CD4-positive, alpha-beta T cell treated with Interleukin-4 for 1 hour (primary cell): ENCODE measurements around the gene FGG.

Experiments used
- DNase-seq, 2 donors: peaks; one replicate each; pipeline ENCODE4 v3.0.0-alpha.2; 2020 to 2022

Gene FGG

DNA sequence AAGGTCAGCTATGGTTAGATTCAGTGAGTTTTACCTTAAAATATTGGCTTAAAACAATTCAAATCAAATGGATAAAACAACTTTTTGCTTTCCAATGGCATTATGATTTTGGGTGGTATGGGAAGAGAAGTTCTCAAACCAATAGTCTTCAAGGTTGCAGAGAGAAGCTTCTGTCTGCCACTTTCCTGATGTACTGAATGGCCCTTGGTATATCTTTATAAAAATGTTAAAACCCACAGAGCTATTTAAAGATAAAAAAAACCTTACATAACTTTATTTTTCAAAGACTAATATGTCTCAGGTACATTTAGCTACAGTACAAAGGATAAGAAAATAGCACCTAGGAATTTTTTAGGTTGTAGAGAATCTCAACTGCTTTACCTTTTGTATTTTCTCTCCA, 28.8 kb downstream of the FGG start:
- no peak for DNase-seq

DNA sequence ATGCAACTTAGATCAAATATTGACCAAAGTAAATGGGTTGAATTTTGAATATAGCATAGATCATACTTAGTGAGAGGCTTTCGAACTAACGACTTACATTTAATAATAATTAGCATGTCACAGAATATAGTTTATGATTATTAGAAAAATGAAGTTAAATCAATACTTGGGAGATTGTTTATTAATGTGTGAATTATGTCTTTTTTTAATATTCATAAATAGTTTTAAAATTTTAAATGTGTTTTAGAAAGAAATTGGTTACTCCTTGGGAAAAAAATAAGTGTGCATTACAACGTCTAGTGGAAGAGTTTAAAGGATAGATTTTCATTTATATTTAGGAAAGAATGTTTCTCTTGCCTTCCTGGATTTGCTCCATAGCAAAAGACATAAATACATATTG, 29.2 kb downstream of the FGG start:
- no peak for DNase-seq

DNA sequence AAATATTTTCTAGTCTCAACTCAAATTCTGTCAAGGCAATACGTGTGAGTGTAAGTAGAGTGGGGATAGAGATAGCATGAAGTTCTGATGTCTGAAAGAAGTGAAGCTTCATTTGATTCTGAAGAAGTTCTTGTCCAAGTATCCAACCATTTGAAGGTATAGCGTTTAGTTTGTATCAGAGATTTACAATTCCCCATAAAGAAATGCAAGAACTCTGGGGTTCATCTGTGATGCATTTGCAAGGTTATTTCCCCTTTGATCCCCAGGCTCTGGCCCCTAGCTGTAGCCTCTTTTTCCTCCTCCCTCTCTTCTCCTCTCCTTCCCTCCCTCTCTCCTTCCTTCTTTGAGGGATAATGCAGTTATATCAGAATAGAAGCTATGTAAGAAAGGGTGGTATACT, 29.7 kb downstream of the FGG start:
- DNase-seq: no peak

DNA sequence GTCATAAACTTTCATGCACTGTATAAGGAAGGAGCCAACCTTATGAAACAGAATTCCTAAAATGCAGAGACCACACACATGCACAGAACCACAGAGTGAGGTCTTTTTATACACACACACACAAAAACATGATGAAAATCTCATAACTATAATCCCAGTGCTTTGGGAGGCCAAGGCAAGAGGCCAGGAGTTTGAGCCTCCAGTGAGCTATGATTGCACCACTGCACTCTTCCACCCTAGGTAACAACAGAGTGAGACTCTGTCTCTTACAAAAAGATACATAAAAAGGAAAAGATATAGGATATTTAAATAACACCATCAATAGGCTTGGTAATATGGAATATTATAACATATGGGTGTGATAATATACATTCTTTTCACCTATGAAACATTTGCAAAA, 32.5 kb downstream of the FGG start:
- no peak for DNase-seq

DNA sequence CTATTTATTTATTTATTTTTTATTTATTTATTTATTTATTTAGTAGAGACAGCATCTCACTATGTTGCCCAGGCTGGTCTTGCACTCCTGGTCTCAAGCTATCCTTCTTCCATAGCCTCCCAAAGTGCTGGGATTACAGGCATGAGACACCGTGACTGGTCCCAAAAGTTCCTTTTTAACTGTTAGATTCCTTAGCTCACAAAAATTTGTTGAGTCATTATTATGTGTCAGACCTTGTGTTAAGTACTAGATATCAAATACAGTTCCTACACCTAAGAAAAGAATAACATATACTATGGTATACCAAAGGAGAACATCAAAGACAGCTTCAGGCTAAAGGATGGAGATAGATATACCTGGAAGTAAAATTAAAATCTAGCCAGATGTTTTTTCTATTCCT, 33.5 kb downstream of the FGG start:
- DNase-seq: no peak

DNA sequence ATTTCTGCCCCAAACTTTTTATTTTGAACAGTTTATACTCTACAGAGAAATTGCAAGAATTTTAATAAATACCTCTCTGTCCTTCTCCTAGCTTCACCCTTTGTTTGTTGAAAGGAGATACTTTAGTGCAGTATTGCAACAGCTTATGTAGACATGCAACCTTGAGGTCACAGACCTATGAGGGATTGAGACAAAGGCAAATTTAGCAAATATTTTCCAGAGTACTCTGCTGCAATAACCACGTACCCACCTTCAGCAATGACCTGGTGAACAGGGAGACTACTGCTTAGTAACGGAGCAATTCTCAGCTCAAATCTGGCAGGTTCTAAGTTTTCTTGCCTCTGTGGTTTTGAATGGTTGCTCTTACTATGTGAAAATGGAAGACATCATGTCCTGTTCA, 35.1 kb downstream of the FGG start:
- no peak for DNase-seq

DNA sequence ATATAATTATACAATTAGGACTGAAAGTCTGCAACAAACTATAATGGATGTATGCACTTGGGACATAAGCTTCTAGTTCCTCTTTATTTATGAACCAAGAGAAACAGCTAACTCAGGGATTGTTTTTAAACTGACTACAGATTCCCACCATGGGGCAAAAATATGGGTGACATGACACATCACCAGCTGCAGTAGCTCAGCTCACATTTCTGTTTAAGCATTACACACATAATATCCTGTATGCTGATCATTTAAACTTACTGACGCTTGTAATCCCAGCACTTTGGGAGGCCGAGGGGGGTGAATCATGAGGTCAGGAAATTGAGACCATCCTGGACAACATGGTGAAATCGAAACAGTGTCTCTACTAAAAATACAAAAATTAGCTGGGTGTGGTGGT, 38.1 kb downstream of the FGG start:
- DNase-seq: no peak

DNA sequence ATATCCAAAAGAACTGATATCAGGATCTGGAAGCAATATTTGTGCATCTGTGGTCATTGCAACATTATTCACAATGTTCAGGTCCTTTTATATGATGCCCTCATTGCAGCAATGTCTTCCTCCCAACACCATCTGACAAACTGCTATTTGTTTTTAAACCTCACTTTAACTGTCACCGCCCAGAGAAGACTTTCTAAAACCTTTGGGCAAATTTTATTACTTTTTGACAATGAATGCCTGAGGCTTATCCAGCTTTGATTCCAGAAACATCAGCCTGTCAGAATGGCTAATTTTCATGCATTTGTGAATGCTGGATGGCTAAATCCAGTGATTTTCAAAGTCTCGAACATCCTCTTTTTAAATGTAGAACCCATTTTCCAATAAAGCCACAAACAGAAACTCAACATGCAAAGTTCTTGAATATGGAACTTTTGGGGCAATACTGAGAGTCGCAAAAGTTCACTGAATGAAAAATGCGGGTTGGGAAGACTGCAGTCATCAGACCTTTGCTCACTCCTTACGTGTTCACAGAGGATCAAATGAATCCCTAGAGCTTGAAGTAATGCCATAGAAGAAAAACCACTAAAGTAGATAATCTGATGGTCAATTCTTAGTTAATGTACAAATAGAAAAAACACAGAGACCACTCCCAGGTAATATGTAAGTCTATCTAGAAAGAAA, 39.1 kb downstream of the FGG start:
- no peak for DNase-seq

DNA sequence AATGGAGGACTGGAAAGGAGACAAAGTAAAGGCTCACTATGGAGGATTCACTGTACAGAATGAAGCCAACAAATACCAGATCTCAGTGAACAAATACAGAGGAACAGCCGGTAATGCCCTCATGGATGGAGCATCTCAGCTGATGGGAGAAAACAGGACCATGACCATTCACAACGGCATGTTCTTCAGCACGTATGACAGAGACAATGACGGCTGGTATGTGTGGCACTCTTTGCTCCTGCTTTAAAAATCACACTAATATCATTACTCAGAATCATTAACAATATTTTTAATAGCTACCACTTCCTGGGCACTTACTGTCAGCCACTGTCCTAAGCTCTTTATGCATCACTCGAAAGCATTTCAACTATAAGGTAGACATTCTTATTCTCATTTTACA, 42.9 kb downstream of the FGG start:
- DNase-seq: no peak

DNA sequence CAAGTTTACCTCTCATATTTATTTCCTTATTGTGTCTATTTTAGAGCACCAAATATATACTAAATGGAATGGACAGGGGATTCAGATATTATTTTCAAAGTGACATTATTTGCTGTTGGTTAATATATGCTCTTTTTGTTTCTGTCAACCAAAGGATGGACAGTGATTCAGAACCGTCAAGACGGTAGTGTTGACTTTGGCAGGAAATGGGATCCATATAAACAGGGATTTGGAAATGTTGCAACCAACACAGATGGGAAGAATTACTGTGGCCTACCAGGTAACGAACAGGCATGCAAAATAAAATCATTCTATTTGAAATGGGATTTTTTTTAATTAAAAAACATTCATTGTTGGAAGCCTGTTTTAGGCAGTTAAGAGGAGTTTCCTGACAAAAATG, 43.4 kb downstream of the FGG start:
- DNase-seq: no peak

DNA sequence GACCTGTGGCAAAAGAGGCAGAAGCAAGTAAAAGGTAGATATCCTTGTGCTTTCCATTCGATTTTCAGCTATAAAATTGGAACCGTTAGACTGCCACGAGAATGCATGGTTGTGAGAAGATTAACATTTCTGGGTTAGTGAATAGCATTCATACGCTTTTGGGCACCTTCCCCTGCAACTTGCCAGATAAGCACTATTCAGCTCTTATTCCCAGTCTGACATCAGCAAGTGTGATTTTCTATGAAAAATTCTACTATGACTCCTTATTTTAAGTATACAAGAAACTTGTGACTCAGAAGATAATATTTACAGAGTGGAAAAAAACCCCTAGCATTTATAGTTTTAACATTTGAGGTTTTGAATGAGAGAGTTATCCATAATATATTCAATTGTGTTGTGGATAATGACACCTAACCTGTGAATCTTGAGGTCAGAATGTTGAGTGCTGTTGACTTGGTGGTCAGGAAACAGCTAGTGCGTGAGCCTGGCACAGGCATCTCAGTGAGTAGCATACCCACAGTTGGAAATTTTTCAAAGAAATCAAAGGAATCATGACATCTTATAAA, 45.7 kb downstream of the FGG start:
- DNase-seq: no peak

DNA sequence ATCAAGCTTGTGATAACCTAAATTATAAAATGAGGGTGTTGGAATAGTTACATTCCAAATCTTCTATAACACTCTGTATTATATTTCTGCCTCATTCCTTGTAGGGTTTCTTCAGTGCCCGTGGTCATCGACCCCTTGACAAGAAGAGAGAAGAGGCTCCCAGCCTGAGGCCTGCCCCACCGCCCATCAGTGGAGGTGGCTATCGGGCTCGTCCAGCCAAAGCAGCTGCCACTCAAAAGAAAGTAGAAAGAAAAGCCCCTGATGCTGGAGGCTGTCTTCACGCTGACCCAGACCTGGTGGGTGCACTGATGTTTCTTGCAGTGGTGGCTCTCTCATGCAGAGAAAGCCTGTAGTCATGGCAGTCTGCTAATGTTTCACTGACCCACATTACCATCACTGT, 46.8 kb downstream of the FGG start:
- DNase-seq: no peak

DNA sequence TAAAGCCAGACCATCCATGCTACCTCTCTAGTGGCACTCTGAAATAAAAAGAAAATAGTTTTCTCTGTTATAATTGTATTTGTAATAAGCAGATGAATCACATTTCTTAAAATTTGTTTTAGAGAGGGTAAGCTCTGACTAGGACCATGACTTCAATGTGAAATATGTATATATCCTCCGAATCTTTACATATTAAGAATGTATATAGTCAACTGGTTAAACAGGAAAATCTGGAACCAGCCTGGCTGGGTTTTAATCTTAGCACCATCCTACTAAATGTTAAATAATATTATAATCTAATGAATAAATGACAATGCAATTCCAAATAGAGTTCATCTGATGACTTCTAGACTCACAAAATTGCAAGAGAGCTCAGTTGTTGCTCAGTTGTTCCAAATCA, 48.1 kb downstream of the FGG start:
- DNase-seq: no peak

DNA sequence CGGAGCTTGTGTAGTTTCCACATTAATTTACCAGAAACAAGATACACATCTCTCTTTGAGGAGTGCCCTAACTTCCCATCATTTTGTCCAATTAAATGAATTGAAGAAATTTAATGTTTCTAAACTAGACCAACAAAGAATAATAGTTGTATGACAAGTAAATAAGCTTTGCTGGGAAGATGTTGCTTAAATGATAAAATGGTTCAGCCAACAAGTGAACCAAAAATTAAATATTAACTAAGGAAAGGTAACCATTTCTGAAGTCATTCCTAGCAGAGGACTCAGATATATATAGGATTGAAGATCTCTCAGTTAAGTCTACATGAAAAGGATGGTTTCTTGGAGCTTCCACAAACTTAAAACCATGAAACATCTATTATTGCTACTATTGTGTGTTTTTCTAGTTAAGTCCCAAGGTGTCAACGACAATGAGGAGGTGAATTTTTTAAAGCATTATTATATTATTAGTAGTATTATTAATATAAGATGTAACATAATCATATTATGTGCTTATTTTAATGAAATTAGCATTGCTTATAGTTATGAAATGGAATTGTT, 49.7 kb downstream of the FGG start, which contains the start of gene FGB:
TSS of gene FGB (plus strand) at position 315 of the 558 bp plus-strand sequence. CDS start at position 323, 8 bp downstream.
- no peak for DNase-seq

DNA sequence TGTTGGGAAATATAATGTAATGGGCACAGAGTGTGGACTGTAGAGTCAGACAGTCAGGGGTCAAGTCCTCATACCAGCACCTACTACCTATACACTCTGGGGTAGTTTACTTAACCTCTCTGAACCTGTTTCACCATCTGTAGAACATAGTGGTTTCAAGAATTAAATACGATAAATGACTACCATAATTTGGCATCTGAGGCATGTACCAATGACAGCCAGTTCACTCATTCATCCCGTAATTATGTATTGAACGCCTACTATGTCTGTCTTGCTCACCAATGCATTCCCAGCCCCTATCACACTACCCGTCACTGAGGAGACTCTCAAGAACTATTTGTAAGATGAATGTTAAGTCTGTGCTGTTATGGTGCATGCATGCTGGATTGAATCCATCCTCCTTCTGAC, 51.6 kb downstream of the FGG start:
- DNase-seq: no peak

DNA sequence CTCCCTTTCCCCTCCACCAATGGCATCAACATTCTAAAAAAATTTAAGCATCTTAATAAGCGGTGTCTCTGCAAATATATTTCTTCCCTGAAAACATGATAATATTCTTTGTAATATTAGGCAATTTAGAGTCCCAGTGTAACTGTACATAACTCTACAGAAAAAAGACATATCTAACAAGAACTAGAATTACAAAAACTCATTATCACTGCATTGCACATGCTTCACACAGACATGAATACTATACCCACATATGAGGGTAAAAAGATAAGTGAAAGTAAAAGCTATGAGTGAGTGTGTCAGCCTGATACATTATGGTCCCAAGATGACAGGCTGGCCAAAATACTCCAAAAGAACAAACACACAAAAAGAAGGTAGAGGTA, 52.0 kb downstream of the FGG start:
- no peak for DNase-seq

DNA sequence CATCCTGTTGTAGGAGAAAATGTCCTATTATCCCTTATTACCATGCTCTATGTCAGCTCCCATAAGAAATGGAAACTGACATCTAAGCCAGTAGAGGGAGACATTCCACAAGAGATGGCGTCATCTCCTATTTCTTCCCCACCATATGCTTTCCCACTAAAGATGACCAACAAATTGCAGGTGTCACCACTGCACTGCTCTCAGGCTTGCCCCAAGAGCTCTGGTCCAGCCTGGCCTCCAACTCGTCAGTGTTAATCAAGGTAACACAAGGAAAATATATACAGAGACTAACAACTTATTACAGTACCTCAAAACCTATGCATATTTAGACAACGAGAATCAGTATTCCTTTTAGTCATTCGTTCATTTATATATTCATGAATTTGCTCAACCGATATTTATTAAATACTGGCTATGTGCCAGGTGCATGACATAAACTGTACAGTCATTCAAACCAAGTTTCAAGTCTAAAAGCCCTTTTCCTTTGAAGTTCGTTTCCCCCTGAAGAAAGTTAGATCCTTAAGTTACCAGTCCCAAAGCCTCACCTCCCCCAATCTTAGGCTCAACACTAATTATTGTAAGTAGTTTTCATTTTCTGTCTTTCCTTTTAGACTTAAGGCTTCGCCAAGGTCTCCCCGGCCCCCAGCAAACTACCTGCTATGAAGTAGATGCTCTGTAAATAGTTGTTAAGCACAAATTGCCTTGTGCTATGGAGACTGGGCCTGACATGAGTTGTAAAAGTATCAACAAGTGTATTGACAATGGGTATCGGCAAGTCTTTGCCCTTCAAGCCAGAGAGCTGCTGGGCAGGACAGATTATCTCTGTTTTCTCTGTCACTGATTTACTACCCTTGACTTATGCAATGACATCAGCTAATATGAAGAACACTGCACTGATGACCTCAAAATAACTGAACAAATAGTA, 52.7 kb downstream of the FGG start:
- peak in 1 of 2 donors; percentile 32 for DNase-seq

DNA sequence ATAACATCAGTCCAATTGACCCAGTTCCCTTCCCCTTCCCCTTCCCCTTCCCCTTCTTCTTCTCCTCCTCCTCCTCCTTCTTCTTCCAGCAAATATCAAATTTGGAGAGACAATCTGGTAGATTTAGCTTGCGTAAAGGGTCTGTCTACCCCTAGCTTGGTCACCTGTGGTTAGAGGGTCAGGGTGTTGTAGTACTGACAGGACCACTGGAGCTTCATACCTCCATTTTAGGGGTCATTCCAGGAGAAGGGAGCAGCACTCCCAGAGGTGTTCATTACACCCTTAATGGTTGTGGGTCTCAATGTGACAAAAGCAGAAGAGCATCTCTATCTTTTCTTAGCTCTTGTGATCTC, 53.3 kb downstream of the FGG start:
- DNase-seq: no peak
